ENCODE data around the gene MAML3. TPM values are rescaled to one million over a fixed set of nuclear protein-coding genes. Genes with fewer than 3 reads are reported as not detected.

MAML3 gene
- total and polyA plus RNA-seq, 2 experiments from 2014 or later = 4.1 to 11.2 TPM

- peaks cover 56% of the 10 kb centered on the region for H3K79me2 ChIP-seq
- no peaks in the 10 kb centered on the region for H3K9me3 ChIP-seq (ENCODE audit: low read depth)
- H3K9me2 ChIP-seq (replicated peaks; ENCODE audit: insufficient read depth) = no peaks in the 10 kb centered on the region
- H3K36me3 ChIP-seq (replicated peaks; ENCODE audit: insufficient read depth, low read depth) = no peaks in the 10 kb centered on the region
- H3K4me1 ChIP-seq (ENCODE audit: insufficient read depth) = no peaks in the 10 kb centered on the region
- H3K27ac ChIP-seq = peak overlapping the region; percentile 26
- H3K27me3 ChIP-seq = no peaks in the 10 kb centered on the region
- no peak overlapping the region for H2AFZ ChIP-seq
- no peak for DNase-seq (ENCODE audit: low spot score)
- no peaks in the 10 kb centered on the region for H4K20me1 ChIP-seq (ENCODE audit: insufficient read depth, poor library complexity, severe bottlenecking)
- H3K4me2 ChIP-seq = peak overlapping the region; percentile 46
- TF ChIP-seq CTCF (IDR thresholded peaks at IDR 0.05; ENCODE audit: poor library complexity) = no peak
- TF ChIP-seq EZH2phosphoT487 (IDR thresholded peaks at IDR 0.05; ENCODE audit: low read depth, severe bottlenecking, unreplicated experiment) = no peak
- TF ChIP-seq EZH2 (IDR thresholded peaks at IDR 0.05; ENCODE audit: borderline replicate concordance) = no peak
- H3K4me3 ChIP-seq = no peak overlapping the region
- 95% methylated on average over 1 of the region's 1 CpG for WGBS (ENCODE audit: low lambda C conversion rate, missing lambda C conversion rate)
Measured at GRCh38 chr4:140028101-140028500, 125.9 kb downstream of the MAML3 start.

DNA sequence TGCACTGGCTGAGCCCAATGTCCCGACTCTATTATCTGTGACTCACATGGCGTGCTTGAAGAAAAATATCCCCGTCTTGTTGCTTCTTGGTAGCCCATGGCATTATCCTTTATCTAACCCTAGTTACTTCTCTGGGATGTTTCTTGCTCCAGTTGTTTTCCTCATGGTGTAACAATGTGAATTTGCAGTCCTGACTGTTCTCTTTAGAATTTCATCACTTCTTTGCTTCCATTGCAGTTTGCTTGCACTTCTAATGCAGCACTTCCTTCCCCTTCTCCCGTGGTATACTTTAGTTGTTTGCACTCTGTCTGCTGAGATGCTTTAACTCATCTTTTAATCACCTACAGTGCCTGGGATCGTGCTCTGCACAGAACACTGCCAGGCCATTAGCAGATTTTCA is 126.9 kb downstream of the MAML3 start:
- Histone ChIP-seq H3K9me3 (ENCODE audit: low read depth) (no peaks in the 10 kb centered on the region), H3K9me2 (replicated peaks; ENCODE audit: insufficient read depth) (no peaks in the 10 kb centered on the region), H3K36me3 (replicated peaks; ENCODE audit: insufficient read depth, low read depth) (no peaks in the 10 kb centered on the region), H3K4me2 (peak overlapping the region; percentile 6), H4K20me1 (ENCODE audit: insufficient read depth, poor library complexity, severe bottlenecking) (no peaks in the 10 kb centered on the region), H3K27me3 (no peaks in the 10 kb centered on the region), H3K79me2 (peaks cover 57% of the 10 kb centered on the region), H3K27ac (peak overlapping the region; percentile 26), H3K4me3 (no peak overlapping the region), H3K4me1 (ENCODE audit: insufficient read depth) (peaks cover 4% of the 10 kb centered on the region), H2AFZ (no peak overlapping the region)
- no peak for TF ChIP-seq EZH2 (IDR thresholded peaks at IDR 0.05; ENCODE audit: borderline replicate concordance)
- TF ChIP-seq EZH2phosphoT487 (IDR thresholded peaks at IDR 0.05; ENCODE audit: low read depth, severe bottlenecking, unreplicated experiment) = no peak
- TF ChIP-seq CTCF (IDR thresholded peaks at IDR 0.05; ENCODE audit: poor library complexity) = no peak
- no peak for DNase-seq (ENCODE audit: low spot score)
- WGBS (ENCODE audit: low lambda C conversion rate, missing lambda C conversion rate) = 45% methylated on average over 5 of the region's 5 CpGs

DNA sequence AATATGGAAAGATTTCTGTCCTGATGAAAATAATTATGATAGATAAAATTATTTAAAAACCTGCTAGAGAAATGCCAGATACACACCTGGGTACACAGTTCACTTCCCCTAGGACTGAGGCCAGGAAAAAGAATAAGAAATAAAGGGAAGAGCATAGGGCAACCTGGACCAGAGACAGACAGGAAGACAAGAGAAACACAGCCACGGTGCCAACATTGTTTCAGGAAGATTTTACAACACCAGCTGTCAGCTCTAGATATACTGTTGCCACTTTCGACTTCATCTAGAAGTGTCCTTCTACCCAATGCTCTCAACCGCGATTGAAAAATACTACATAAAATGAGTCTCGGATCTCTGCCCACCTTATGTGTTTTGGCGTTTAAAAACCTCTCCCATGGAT is 128.5 kb downstream of the MAML3 start:
- WGBS (ENCODE audit: low lambda C conversion rate, missing lambda C conversion rate) = 98% methylated on average over 6 of the region's 6 CpGs
- no peaks in the 10 kb centered on the region for H3K9me2 ChIP-seq (replicated peaks; ENCODE audit: insufficient read depth)
- H3K9me3 ChIP-seq (ENCODE audit: low read depth) = no peaks in the 10 kb centered on the region
- no peak overlapping the region for H3K4me2 ChIP-seq
- H3K4me3 ChIP-seq = no peak overlapping the region
- no peak overlapping the region for H3K27ac ChIP-seq
- DNase-seq (ENCODE audit: low spot score) = no peak
- H3K27me3 ChIP-seq = no peaks in the 10 kb centered on the region
- no peaks in the 10 kb centered on the region for H3K36me3 ChIP-seq (replicated peaks; ENCODE audit: insufficient read depth, low read depth)
- H2AFZ ChIP-seq = no peak overlapping the region
- no peaks in the 10 kb centered on the region for H4K20me1 ChIP-seq (ENCODE audit: insufficient read depth, poor library complexity, severe bottlenecking)
- H3K79me2 ChIP-seq = peaks cover 45% of the 10 kb centered on the region
- H3K4me1 ChIP-seq (ENCODE audit: insufficient read depth) = peaks cover 17% of the 10 kb centered on the region
- TF ChIP-seq CTCF (IDR thresholded peaks at IDR 0.05; ENCODE audit: poor library complexity) = no peak
- no peak for TF ChIP-seq EZH2phosphoT487 (IDR thresholded peaks at IDR 0.05; ENCODE audit: low read depth, severe bottlenecking, unreplicated experiment)
- no peak for TF ChIP-seq EZH2 (IDR thresholded peaks at IDR 0.05; ENCODE audit: borderline replicate concordance)

Data from hepatocyte (in vitro differentiated cells).